ENCODE data around the gene DDX11. TPM values are rescaled to one million over a fixed set of nuclear protein-coding genes. Genes with fewer than 3 reads are reported as not detected.
"Not testable (repeated sequence)": the region's sequence is repeated elsewhere in the genome, so short reads cannot be mapped to it uniquely, and the experiment has no call there.

DDX11 gene
- polyA plus RNA-seq, 1 donor, result 41.7 TPM

DNA sequence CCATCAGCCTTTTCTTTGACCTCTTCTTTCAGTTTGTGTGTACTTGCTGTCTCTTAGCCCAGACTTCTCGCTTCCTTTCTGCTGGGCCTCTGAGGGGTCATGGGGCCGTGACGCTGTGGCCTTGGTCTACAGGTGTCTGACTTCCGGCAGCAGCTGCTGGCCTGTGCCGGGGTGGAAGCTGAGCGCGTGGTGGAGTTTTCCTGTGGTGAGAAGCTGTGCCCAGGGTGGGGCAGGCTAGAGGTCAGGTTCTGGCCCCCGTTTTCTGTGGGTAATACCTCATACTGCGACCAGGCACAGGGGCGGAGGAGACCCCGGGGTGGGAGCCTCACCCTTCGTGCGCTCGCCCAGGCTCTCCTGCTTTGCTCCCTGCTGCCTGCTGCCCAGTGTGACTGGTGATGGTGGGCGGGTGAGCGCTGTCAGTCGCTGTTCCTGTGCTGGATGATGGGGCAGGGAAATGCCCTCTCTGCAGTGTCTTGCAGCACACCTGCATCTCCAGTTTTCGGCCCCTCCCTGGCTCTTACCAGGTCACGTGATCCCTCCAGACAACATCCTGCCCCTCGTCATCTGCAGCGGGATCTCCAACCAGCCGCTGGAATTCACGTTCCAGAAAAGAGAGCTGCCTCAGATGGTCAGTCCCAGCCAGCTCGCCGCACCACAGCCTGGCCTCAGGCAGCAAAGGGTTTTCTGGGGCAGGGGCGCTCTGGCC, 27.0 kb downstream of the DDX11 start:
- DNase-seq, result not testable (repeated sequence)

DNA sequence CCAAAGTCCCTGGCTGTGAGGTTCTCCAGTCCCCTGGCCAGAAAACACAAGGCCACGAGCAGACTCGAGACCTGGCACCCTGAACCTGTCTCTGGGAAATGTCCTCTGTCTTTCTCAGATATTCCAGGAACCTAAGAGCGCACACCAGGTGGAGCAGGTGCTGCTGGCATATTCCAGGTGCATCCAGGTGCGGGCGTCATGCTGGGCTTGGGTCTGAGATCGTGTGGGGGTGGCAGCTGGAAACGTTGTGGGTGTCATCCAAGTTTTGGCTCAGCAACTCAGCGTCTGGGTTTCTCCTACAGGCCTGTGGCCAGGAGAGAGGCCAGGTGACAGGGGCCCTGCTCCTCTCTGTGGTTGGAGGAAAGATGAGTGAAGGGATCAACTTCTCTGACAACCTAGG, 28.5 kb downstream of the DDX11 start:
- DNase-seq, result not testable (repeated sequence)

DNA sequence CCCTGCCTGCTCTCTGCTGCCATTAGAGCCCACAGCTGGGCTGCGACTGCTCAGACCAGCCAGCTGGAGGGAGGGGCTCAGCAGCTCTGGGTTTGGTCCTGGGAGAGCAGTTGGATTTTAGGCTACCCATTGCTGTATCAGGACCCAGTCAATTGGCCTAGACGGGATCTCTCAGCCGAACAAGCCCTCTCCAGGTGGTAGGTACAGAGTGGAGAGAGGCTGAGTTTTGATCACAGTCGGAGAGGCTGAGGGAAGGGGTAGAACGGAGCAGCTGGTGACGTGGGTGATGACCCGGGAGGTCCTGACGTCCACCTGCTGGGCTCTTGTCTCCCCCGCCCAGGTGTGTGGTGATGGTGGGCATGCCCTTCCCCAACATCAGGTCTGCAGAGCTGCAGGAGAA, 28.9 kb downstream of the DDX11 start:
- DNase-seq, result not testable (repeated sequence)

DNA sequence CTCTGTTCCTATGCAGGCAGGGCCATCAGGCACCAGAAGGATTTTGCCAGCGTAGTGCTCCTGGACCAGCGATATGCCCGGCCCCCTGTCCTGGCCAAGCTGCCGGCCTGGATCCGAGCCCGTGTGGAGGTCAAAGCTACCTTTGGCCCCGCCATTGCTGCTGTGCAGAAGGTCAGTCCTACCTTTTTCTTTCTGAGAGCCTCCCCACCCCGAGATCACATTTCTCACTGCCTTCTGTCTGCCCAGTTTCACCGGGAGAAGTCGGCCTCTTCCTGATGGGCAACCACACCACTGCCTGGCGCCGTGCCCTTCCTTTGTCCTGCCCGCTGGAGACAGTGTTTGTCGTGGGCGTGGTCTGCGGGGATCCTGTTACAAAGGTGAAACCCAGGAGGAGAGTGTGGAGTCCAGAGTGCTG, 29.9 kb downstream of the DDX11 start:
- not testable (repeated sequence) for DNase-seq

DNA sequence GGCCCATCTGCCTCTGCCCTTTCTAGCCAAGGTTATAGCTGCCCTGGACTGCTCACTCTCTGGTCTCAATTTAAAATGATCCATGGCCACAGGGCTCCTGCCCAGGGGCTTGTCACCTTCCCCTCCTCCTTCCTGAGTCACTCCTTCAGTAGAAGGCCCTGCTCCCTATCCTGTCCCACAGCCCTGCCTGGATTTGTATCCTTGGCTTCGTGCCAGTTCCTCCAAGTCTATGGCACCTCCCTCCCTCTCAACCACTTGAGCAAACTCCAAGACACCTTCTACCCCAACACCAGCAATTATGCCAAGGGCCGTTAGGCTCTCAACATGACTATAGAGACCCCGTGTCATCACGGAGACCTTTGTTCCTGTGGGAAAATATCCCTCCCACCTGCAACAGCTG, 30.6 kb downstream of the DDX11 start:
- DNase-seq, result not testable (repeated sequence)

DNA sequence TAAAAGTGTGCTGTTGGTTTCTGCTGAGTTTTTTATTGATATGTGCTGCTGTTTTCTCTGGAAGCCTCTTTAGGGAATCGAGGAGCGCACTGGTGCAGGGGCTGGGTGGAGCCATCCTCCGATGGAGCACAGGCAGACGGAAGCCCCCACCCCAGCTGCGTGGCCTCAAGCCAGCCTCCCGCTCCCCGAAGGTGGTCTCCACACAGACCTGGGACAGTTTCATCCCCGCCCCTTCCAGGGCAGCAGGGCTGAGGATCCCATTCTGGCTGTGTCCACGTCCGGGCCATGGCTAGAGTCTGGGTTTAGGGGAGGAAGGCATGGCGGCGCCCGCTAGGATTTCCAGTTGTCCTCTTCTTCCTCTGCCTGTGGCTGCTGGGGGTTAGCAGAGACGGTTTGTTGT, 31.1 kb downstream of the DDX11 start:
- DNase-seq, result not testable (repeated sequence)

DNA sequence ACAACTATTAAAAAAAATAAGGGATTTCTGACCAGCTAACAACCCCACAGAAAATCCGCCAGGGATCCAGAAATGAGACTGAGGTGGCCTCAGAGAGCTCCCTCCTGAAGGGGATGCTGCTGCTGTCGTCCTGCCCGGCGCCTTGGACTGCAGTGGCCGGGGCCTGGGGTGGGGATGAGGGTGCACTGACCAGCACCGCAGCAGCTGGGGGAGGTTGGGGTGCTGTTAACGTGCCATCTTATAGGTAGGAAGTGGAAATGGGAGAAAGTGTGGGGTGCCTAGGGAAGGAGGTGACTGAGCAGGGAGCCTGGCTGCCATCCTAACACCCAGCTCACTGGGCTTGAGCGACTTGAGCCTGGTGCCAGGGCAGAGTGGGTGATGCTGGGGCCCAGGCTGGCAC, 32.0 kb downstream of the DDX11 start:
- no peak for DNase-seq

DNA sequence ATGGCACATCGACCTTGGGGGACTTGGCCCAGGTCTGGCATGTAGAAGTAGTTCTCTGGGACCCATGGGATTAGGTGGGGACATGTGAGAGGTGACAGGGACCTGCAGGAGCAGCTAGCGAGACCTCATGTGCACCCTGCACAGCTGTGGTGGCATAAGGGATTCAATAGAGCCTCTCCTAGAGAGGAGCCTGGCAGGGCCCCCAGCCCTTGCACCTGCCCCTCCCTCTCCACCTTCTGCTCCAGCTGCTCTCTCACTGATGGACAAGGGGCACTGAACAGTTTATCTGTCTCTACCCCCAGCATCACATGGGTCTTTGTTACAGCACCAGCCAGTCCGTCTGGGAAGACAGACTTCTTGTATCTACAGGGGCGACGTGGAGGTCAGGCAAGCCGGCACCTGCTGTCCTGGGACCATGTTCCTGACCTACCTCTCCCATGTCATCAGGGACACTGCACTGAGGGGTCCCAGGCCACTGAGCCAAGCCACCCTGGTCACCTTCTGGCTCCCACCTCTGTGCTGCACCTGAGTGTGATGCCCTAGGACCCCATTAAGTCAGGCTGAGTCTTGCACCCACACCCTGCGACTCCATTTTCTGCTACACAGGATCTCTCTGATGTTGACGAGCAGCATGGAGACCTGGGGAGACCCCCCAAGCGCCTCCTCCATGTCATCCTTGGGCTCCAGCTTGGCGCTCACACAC, 32.6 kb downstream of the DDX11 start:
- no peak for DNase-seq

DNA sequence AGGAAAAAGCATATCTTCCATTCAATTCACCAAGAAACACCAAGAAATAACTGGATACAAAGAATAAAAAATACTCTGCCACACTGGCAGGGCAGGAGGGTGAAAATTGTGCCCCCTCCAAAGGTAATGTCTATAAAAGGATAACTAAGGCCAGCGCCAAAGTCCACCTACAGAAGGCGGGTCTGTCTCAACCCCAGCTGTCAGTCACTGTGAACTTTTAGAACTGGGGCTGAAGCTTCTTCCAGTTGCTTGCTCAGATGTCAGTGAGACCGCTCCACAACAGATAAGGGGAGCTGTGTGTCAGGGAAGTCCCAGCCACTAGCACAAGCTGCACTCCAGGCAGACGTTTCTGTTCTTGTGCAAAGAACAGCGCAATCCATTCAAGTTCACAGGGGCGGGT, 36.1 kb downstream of the DDX11 start:
- DNase-seq, result not testable (repeated sequence)

DNA sequence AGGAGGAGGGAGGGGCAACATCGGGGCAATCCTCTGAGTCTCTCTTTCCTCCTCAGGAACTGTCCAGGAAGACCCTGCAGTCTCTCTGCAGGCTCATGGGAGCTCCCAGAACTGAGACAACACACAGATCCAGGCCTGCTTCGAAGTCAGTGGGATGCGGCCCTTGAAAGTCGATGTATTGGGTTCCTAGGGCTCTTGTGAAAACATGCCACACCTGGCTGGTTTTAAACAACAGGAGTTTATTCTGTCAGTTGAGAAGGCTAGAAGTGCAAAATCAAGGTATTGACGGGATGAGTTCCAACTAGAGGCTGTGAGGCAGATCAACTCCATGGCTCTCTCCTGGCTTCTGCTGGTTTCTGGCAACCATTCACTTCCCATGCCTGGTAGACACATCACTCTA, 36.6 kb downstream of the DDX11 start:
- DNase-seq, result not testable (repeated sequence)

DNA sequence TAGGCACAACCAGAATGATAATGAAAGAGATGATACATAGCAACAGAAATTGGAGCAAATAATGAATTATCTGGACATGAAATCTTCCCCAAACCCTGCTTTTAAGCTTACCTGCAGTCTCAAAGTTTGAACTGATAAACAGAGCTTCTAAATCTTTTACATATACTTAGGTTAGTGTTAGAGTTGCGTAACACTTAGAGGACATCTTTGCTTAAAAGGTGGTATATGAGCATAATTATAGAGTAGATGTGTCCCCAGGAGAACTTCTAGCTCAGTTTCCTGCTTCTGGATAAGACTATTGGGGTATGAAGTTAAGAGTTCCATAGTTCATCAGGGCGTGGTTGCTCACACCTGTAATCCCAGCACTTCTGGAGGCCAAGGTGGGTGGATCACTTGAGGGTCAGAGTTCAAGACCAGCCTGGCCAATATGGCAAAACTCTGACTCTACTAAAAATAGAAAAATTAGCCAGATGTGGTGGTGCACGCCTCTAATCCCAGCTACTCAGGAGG, 41.5 kb downstream of the DDX11 start:
- DNase-seq, result not testable (repeated sequence)

DNA sequence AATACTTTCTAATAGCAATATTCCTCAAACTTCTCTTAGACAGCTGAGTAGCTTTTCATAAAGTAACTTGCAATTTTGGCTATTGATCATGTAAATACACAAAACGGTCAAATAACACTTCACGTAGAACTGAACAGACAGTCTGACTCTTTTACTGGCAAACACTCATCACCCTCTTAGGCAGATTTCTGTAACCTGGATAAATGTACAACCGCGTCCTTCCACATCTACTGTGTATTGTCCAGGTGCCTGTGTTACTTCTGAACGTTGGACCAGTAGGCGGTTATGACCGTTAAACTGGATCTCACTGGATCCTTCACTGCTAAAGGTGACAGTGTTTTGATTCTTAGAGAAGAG, 43.2 kb downstream of the DDX11 start:
- DNase-seq, result not testable (repeated sequence)

DNA sequence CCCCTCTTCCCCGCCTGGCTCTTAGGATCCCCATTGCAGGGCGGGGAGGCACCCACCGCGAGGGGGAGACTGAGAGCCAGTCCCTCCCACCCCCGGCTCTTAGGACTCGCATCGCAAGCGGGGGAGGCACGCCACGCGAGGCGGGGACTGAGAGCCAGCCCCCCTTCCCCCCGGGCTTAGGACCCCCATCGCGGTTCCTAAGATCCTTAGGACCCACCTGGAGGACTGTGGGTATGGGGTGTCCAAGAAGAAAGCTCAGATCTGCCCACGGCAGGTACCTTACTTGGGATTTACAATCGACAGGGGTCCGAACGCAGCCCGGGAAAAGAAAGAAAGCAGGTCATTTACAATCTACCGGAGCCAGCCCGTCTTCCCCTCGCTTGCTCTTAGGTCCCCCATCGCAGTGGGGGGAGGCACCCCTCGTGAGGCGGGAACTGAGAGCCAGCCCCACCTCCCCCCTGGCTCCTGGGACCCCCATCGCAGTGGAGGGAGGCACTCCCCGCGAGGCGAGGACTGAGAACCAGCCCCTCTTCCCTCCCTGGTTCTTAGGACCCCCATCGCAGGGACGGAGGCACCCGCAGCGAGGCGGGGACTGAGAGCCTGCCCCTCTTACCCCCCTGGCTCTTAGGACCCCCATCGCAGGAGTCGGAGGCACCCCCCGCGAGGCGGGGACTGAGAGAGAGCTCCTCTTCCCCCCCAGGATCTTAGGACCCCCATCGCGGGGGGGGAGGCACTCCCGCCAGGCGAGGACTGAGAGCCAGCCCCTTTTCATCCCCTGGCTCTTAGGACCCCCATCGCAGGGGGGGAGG, 43.7 kb downstream of the DDX11 start:
- DNase-seq, result no peak

DNA sequence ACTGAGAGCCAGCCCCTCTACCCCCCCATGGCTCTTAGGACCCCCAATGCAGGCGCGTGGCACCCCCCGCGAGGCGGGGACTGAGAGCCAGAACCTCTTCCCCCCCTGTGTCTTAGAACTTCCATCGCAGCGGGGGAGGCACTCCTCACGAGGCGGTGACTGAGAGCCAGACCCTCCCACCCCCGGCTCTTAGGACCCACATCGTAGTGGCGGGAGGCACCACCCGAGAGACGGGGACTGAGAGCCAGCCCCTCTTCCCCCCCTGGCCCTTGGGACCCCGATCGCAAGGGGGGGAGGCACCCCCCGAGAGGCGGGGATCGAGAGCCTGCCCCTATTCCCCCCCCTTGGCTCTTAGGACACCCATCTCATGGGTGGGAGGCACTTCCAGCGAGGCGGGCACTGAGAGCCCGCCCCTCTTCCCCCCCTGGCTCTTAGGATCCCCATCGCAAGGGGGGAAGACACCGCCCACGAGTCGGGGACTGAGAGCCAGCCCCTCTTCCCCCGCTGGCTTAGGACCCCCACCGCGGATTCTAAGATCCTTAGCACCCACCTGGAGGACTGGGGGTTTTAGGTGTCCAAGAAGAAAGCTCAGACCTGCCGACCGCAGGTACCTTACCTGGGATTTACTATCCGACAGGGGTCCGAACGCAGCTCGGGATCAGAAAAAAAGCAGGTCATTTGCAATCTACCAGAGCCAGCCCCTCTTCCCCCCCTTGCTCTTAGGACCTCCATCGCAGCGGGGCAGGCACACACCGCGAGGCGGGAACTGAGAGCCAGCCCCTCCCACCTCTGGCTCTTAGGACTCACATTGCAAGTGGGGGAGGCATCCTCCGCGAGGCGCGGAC, 44.9 kb downstream of the DDX11 start:
- peak; percentile 61 for DNase-seq

DNA sequence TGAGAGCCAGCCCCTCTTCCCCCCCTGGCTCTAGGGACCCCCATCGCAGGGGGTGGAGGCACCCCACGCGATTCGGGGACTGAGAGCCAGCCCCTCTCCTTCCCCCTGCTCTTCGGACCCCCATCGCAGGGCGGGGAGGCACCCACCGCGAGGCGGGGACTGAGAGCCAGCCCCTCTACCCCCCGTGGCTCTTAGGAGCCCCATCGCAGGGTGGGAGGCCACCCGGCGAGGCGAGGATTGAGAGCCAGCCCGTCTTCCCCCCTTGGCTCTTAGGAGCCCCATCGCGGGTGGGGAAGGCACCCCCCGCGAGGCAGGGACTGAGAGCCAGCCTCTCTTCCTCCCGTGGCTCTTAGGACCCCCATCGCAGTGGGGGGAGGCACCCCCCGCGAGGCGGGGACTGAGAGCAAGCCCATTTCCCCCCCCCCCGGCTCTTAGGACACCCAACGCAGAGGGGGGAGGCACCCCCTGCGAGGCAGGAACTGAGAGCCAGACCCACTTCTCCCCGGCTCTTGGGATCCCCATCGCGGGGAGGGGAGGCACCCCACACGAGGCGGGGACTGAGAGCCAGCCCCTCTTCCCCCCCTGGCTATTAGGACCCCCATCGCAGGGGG, 45.6 kb downstream of the DDX11 start:
- no peak for DNase-seq

DNA sequence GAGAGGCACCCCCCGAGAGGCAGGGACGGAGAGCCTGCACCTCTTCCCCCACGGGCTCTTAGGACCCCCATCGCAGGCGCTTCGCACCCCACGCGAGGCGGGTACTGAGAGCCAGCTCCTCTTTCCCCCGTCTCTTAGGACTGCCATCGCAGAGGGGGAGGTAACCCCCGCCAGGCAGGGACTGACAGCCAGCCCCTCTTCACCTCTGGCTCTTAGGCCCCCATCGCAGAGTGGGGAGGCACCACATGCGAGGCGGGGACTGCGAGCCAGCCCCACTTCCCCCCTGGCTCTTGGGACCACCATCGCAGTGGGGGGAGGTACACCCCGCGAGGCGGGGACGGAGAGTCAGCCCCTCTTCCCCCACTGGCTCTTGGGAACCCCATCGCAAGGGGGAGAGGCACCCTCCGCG, 46.1 kb downstream of the DDX11 start:
- DNase-seq, result no peak

DNA sequence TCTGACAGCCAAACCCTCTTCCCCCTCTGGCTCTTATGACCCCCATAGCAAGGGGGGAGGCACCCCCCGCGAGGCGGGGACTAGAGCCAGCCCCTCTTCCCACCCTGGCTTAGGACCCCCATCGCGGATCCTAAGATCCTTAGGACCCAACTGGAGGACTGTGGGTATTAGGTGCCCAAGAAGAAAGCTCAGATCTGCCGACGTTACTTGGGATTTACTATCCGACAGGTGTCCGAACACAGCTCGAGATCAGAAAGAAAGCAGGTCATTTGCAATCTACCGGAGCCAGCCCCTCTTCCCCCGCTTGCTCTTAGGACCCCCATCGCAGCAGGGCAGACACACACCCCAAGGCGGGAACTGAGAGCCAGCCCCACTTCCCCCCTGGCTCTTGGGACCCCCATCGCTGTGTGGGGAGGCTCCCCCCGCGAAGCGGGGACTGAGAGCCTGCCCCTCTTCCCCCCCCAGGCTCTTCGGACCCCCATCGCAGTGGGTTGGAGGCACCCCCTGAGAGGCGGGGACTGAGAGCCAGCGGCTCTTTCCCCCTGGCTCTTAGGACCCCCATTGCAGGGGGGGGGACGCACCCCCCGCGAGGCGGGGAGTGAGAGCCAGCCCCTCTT, 46.8 kb downstream of the DDX11 start:
- DNase-seq, result no peak

DNA sequence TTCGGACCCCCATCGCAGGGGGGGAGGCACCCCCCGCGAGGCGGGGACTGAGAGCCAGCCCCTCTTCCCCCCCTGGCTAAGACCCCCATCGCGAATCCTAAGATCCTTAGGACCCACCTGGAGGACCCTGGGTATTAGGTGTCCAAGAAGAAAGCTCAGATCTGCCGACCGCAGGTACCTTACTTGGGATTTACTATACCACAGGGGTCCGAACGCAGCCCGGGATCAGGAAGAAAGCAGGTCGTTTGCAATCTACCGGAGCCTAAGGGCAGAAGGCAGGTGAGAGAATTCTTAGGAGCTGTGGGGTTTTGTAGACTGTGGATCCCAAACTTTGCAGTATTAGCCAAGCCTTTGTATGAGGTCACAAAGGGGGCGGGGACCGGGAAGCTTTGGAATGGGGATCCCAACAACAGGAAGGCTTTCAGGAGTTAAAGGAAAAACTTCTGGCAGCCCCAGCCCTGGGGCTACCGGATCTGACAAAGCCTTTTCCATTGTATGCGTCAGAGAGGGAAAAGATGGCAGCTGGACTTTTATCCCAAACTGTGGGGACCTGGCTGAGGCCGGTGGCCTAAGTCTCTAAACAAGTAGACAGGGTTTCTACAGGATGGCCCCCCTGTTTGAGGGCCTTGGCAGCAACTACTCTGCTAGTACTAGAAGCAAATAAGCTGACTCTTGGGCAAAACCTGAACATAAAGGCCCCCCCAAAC, 47.5 kb downstream of the DDX11 start:
- DNase-seq, result not testable (repeated sequence)

DNA sequence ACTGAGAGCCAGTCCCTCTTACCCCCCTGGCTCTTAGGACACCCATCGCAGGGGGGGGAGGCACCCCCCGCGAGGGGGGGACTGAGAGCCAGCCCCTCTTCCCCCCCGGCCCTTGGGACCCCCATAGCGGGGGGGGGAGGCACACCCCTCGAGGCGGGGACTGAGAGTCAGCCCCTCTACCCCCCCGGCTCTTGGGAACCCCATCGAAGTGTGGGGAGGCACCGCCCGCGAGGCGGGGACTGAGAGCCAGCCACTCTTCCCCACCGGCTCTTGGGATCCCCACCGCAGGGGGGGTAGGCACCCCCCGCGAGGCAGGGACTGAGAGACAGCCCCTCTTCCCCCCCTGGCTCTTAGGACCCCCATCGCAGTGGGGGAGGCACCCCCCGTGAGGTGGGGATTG, 48.8 kb downstream of the DDX11 start:
- DNase-seq, result no peak

DNA sequence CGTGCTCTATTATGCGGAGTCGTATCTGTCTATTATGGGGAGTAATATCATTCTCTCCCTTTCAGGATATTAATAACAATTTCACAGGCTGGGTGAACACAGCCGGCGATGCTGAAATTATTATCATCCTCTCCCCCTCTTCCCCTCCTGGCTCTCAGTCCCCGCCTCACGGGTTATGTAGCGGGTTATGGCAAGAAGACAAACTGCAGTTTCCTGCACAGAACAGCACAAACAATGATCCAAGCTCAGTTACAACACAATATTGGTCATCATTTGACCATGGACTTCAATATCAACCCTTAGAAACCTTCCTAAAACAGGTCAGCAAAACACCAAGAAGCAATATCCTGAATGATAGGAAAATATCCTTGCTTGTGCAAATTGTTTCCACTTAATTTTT, 50.5 kb downstream of the DDX11 start:
- not testable (repeated sequence) for DNase-seq

DNA sequence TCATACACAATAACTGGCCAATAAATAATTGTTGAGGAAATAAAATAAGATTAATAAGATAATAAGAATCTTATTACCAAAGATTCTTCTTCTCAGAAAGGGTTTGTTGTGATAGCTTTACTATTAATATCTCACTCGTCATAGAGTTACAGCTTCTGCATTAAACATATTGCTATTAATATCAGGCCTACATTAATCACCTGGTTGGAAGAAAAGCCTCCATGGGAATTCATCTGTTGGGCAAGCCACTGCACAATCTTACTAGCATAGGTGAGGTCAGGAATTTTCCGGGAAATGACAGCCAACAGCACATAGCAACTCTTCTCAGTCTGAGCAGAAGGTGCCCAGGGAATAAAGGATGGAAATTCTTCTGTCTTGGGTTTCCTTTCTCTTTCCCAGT, 51.5 kb downstream of the DDX11 start:
- DNase-seq, result not testable (repeated sequence)

Measured in hindlimb muscle (tissue), 1 donor.